Stimulated activated CD8-positive, alpha-beta memory T cell treated with anti-CD3 and anti-CD28 coated beads, Interleukin-7, amount 100 ng/mL, for 4 hours (primary cell): ENCODE results near the gene NANOG.
A peak's percentile ranks its signal among the peaks of the same experiment; 100 is the strongest.
"Not testable (repeated sequence)": the region's sequence is repeated elsewhere in the genome, so short reads cannot be mapped to it uniquely, and the experiment has no call there.

Experiments used
- DNase-seq, 2 donors: peaks; one replicate each; pipeline ENCODE4 v3.0.0-alpha.2; 2020; ENCODE audit warnings: low read depth in 2 of 2

NANOG gene

DNA sequence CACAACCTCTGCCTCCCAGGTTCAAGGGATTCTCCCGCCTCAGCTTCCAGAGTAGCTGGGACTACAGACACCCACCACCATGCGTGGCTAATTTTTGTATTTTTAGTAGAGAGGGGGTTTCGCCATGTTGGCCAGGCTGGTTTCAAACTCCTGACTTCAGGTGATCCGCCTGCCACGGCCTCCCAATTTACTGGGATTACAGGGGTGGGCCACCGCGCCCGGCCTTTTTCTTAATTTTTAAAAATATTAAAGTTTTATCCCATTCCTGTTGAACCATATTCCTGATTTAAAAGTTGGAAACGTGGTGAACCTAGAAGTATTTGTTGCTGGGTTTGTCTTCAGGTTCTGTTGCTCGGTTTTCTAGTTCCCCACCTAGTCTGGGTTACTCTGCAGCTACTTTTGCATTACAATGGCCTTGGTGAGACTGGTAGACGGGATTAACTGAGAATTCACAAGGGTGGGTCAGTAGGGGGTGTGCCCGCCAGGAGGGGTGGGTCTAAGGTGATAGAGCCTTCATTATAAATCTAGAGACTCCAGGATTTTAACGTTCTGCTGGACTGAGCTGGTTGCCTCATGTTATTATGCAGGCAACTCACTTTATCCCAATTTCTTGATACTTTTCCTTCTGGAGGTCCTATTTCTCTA lies at the start of gene NANOG:
Gene NANOG, plus strand, starts transcription at position 519 of the 645 bp plus-strand sequence. CDS start 213 bp downstream, outside the sequence.
- not testable (repeated sequence) for DNase-seq

DNA sequence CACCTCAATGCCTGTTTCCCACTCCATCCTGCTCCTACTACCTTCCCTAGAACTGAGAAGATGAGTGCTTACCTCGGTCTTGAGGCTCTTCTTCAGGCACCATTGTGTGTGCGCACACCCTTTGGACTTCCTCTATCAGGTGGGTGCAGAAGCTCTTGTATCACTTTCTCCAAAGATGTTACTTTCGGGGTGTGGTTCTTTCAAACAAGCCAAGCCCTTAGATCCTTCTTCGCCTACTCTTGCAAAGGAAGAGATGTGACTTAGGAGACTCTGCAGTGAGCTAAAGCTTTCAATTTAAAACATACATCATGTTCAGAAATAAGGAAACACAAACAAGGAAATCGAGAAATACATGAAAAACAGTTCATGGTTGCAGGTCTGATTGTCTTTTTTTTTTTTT lies 42.0 kb upstream of the NANOG start, which contains the start of gene CLEC4C:
Gene CLEC4C, minus strand, starts transcription at position 130 of the 400 bp plus-strand sequence. Its CDS starts 27 bp downstream, at position 103.
- DNase-seq, result no peak

DNA sequence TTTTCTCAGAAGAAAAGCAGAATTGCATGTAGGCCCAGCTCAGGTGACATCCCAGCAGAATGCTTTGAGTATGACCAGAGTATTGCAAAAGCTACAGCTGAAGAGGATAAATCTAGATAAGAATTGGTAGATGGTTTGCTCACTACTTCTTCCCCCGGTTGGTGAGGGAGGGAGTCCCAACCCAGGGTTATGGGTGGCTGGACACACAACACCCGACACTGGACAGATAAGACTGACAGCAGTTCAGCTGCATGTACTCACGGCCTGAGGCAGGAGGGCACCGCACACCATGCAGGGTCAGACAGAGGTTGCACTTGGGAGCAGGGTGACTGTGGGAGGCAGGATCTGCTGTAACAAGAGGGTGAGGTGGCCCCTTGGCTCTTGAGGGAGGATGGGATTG lies 40.4 kb upstream of the NANOG start:
- no peak for DNase-seq

DNA sequence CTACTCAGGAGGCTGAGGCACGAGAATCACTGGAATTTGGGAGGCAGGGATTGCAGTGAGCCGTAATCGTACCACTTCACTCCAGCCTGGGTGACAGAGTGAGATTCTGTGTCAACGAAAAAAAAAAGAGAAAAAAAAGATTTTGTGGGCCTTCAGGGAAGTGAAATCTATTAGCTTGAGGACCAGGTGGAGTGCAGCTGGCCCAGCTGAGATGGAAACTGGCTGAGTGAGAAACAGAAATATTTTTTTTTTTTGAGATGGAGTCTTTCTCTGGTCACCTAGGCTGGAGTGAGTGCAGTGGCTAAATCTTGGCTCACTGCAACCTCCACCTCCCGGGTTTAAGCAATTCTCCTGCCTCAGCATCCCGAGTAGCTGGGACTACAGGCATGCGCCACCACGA lies 39.8 kb upstream of the NANOG start:
- no peak for DNase-seq

DNA sequence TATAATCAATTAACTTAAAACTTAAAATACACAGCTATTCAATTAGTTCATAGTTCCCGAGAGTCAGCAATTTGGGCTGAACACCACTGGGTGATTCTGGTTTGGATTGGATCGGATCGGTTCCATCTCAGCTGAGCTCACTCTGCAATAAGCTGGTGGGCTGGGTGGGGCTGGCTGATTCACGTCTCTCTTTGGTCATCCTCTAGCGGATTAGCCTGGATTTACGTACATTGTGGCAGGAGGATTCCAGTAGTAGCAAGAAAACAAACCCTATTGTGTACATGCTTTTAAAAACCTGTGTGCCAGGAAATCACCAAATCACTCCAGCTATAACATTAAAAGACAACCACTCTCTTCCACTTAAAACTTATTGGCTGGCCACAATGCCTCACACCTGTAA lies 38.9 kb upstream of the NANOG start:
- DNase-seq, result no peak

DNA sequence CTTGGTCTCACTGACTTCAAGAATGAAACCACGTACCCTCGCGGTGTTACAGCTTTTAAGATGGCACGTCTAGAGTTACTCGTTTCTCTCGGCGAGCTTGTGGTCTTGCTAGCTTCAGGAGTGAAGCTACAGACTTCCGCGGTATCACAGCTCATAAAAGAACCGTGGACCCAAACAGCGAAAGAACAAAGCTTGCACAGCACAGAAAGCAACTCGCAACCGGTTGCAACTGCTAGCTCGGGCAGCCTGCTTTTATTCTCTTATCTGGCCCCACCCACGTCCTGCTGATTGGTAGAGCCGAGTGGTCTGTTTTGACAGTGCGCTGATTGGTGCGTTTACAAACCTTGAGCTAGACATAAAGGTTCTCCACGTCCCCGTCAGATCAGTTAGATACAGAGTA lies 37.8 kb upstream of the NANOG start:
- no peak for DNase-seq

DNA sequence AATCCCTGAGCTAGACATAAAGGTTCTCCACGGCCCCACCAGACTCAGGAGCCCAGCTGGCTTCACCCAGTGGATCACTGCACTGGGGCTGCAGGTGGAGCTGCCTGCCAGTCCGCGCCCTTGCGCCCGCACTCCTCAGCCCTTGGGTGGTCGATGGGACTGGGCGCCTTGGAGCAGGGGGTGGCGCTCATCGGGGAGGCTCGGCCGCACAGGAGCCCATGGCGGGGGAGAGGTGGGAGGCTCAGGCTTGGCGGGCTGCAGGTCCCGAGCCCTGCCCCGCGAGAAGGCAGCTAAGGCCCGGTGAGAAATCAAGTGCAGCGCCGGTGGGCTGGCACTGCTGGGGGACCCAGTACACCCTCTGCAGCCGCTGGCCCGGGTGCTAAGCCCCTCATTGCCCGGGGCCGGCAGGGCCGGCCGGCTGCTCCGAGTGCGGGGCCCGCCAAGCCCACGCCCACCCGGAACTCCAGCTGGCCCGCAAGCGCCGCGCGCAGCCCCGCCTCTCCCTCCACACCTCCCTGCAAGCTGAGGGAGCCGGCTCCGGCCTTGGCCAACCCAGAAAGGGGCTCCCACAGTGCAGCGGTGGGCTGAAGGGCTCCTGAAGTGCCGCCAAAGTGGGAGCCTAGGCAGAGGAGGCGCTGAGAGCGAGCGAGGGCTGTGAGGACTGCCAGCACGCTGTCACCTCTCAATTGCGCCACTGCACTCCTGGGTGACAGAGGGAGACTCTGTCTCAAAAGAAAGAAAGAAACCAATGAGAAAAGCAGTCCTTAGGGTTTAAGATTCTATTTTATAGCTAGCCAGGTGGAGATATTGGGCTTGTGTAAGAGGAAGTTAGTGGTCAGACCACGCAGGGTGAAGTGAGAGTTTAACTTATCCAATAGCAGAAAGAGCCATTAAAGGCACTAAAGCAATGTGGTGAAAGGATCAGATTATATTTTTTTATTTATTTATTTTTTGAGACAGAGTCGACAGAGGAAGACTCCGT lies 37.0 kb upstream of the NANOG start:
- DNase-seq, result not testable (repeated sequence)

DNA sequence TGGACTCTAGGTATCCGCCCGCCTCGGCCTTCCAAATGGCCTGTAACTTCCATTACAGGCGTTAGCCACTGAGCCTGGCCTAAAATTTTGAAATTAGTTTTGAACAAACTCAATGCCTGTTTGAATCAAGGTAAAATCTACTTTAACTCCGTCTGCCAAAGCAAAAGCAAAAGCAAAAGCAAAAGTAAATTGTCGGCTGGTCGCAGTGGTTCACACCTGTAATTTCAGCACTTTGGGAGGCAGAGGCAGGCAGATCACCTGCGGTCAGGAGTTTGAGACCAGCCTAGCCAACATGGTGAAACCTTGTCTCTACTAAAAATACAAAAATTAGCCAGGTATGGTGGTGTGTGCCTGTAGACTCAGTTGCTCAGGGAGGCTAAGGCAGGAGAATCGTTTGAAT lies 33.5 kb upstream of the NANOG start:
- peak in 1 of 2 donors; percentile 1 for DNase-seq

DNA sequence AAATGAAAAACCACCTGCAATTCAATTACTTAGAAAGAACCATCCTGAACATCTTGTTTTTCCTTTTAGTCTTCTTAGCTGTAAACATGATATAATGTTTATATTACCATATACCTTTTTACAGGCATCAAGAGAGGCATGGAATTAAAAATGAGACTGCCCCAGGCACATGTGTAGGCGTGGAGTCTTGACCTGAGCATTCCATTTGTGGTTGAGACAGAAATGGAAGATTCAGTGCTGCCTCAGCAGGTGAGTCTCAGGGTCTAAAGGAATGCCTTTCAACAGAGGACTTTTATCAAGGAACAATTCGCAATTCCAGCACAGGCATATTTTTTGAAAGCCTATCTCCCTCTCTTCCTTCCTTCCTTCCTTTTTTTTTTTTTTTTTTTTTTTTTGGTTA lies 32.2 kb upstream of the NANOG start:
- no peak for DNase-seq

DNA sequence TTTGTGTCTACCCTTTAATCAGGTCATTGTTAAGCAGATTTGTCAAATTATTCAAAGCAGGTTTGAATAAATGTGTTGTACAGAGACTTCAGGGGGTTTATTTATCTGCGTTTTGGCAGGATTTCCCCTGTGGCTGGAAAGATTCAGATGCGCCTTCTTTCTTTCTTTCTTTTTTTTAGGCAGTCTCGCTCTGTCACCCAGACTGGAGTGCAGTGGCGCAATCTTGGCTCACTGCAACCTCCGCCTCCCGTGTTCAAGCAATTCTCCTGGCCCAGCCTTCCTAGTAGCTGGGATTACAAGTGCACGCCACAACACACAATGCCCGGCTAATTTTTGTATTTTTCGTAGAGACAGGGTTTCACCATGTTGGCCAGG lies 30.4 kb upstream of the NANOG start:
- DNase-seq, result no peak

DNA sequence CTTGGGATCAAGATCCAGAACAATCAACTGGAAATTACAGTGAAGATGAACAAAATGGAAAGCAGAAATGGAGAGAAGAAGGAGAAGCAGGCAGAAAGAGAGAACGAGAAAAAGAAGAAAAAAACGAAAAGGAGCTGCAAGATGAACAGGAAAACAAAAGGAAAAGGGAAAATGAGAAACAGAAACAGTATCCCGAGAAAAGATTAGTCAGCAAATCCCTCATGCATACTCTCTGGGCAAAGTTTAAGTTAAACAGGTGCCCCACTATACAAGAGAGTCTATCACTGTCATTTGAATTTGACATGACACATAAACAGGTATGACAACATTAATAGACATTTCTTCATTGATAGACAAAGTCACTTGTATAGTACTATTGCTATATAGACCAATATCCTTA lies 19.2 kb upstream of the NANOG start:
- DNase-seq, result no peak

DNA sequence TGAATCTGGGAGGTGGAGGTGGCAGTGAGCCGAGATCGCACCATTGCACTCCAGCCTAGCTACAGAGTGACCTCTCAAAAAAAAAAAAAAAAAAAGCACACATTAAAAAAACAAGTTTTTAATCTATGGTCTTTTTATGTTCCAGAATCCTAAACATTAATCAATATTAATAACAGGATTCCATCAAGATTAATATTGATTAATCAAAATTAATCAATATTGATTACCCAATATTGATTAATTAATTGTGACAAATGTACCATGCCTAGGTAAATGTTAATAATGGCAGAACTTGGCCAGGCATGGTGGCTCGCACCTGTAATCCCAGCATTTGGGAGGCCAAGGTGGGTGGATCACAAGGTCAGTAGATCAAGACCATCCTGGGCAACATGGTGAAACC lies 7.9 kb upstream of the NANOG start:
- DNase-seq, result no peak

DNA sequence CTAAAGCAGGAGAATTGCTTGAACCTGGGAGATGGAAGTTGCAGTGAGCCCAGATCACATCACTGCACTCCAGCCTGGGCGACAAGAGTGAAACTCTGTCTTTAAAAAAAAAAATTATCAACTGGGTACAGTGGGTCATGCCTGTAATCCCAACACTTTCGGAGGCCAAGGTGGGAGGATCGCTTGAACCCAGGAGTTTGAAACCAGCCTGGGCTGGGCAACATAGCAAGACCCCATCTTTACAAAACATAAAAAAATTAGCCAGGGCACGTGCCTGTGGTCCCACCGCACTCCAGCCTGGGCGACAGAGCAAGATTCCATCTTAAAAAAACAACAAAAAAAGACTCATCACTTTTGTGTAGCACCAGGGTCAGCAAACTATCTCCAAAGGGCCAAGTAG lies 7.1 kb upstream of the NANOG start:
- no peak for DNase-seq

DNA sequence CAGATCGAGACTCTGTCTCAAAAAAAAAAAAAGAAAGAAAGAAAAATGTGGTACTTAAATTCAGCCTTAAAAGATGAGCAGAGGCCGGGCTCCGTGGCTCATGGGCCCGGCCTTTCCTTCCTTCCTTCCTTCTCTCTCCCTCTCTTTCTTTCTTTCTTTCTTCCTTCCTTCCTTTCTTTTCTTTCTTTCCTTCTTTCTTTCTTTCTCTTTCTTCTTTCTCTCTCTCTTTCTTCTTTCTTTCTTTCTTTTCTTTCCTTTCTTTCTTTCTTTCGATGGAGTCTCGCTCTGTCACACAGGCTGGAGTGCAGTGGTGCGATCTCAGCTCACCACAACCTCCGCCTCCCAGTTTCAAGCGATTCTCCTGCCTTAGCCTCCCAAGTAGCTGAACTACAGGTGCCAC lies 5.8 kb upstream of the NANOG start:
- DNase-seq, result not testable (repeated sequence)

DNA sequence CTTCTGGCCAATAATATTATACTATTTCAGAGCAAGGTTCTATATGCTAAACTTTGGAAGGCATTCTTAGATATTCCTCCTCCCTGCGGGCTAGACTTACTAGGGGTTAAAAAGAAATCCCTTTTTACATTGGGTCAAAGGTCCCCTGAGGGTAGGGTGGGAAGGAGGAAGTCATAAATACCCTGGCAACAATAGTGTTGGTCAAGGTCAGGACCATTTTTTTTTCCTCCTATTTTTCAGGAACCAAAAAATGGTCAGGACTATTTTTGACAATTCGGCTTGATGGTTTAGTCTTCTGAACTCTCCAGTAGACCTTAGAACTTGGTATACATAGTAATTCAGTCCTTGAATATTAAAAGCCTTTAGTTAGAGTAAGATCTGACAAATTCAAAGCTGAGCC lies 4.5 kb upstream of the NANOG start:
- DNase-seq, result no peak

DNA sequence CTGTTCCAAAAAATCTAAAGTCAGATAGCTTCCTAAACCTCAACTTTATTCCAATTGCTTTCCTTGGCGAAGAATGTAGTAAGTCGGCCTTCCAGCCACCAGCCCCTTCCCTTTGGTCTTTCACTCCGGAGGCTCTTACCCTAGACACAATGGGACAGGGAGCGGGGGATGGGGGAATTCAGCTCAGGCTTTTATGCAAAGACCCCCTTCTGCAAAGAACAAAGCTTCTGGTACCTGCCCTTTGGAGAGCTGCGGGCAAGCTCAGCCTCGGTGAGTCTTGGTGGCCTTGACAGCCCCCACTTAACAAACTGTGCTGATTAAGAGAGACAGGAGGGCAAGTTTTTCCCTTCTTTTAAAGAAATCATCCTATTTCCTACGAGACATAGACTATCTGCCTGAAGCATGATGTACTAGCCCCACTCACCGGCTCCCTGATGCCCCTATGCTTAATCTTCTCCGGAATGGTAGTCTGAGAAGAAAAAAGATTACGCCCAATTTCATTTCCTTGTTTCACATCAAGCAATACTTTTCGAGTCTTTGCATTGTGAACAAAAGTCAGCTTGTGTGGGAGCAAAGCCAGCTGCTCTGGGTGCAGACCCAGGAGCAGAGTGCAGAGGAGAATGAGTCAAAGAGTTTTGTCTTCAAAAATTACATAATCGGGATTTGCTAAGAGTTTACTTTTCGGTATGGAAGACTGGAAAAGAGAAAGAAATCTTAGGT lies 1.5 kb upstream of the NANOG start:
- no peak for DNase-seq

DNA sequence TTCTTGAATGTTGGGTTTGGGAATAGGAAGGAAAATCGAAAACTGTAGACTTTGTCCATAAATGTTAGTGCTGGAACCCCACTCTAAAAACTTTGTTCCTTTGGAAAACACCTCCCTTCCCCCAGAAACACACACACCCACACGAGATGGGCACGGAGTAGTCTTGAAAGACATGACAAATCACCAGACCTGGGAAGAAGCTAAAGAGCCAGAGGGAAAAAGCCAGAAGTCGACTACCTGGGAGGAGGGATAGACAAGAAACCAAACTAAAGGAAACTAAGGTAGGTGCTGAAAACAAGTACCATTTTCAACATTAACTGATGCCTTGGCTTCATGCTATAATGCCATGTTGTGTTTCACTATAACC lies 925 bp upstream of the NANOG start:
- DNase-seq, result no peak

DNA sequence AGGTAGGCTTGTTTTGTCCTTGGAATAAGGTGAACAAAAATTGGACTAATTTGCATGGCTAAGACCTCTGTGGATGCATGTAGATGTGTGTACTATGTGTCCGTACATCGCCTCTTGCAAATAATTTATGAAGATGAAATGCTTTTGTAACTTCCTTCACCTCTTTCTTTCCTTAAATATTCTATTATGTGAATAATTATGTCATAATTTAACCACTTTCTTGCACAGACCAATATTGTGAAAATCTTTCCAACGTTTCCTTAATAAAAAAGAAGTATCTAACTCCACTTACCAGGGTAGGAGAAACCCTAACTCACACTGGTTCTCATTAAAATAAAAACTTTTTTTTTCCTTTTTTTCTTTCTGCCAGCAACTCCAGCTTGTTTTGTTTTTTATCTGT lies 4.0 kb downstream of the NANOG start:
- DNase-seq, result no peak

DNA sequence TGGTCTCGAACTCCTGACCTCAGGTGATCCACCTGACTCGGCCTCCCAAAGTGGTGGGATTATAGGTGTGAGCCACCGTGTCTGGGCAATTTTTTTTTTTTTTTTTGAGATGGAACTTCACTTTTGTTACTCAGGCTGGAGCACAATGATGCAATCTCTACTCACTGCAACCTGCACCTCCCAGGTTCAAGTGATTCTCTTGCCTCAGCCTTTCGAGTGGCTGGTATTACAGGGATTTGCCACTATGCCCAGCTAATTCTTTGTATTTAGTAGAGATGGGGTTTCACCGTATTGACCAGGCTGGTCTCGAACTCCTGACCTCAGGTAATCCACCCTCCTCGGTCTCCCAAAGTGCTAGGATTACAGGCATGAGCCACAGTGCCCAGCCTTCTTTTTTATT lies 8.1 kb downstream of the NANOG start:
- DNase-seq, result not testable (repeated sequence)

DNA sequence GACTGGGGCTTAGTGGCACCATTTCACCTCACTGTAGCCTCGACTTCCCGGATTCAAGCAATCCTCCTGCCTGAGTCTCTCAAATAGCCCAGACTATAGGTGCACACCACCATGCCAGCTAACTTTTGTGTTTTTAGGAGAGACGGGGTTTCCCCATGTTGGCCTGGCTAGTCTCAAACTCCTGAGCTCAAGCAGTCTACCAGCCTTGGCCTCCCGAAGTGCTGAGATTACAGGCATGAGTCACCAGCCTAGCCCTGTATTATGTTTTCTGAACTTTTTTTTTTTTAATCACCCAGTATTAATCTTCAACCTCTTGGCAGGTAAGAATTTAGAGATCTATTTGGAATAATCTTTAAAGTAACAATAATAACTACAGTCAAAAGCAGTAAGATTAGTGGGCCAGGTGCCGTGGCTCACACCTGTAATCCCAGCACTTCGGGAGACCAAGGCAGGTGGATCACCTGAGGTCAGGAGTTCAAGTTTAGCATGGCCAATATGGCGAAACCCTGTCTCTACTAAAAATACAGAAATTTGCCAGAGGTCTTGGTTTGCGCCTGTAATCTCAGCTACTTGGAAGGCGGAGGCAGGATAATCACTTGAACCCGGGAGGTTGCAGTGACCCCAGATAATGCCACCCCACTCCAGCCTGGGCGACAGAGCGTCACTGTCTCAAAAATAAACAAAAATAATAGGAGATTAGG lies 8.6 kb downstream of the NANOG start:
- DNase-seq, result no peak

DNA sequence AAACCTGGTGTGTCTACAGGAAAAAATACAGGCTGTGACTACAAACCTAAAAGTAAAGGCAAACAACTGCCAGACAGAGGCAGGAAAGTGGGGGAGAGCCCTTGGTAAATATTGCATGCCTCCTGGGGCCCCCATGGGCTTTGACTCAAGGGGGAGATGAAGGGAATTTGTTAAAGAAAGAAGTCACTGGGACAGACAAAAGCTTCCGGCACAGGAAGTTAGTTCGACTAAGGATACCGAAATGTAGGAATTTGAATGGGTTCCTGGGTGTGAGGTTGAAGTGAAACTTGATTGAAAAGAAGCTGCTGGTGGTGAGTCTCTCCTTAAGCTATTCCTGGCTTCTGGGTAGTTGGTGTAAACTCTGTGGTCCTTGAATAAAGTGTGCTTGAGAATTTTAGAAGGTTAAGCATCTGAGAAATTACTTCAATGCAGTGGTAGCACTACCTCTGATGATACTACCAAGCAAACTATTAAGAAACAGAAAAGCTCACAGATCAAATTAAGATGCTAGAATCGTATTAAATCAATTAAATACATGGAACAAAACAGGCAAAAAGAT lies 9.6 kb downstream of the NANOG start:
- DNase-seq, result not testable (repeated sequence)
